Adrenal gland (tissue), 5 donors: ENCODE data around the gene STON2.

Experiments
- CTCF ChIP-seq, 6 experiments: fragments of 450-650 bp in 4 of 6; fragments of 200-600 bp in 2 of 6; sonication (generic) in 1 of 6; IDR thresholded peaks; 1 replicate in 5 of 6; 2 replicates in 1 of 6; pipeline versions ENCODE4 v1.5.1 to v1.8.0; 2016 to 2021; ENCODE audit warnings: antibody characterized with exemption in 6 of 6, mild to moderate bottlenecking in 2 of 6, moderate library complexity in 1 of 6
- POLR2A ChIP-seq, 2 donors: fragments of 450-650 bp; IDR thresholded peaks; one replicate each; pipeline ENCODE4 v1.6.1; 2017; ENCODE audit warnings: antibody characterized with exemption in 2 of 2, mild to moderate bottlenecking in 2 of 2, moderate library complexity in 1 of 2
- donor health status: DM: no; HTN: no; CAD: no.

- TF ChIP-seq CTCF (IDR thresholded peaks at IDR 0.05), result no peak
- no peak for TF ChIP-seq POLR2A (IDR thresholded peaks at IDR 0.05)
These were observed 41.6 kb upstream of the STON2 start for GRCh38 chr14:81441626-81442134.
